NCI-H2227 (cell line): ENCODE measurements around the gene SRCAP.
A peak's percentile ranks its signal among the peaks of the same experiment; 100 is the strongest.

Source experiments
- DNase-seq: peaks from one replicate; lab custom pipeline; 2025; ENCODE audit not compliant: unreplicated experiment; lab: John Stamatoyannopoulos, UW

Gene SRCAP

DNA sequence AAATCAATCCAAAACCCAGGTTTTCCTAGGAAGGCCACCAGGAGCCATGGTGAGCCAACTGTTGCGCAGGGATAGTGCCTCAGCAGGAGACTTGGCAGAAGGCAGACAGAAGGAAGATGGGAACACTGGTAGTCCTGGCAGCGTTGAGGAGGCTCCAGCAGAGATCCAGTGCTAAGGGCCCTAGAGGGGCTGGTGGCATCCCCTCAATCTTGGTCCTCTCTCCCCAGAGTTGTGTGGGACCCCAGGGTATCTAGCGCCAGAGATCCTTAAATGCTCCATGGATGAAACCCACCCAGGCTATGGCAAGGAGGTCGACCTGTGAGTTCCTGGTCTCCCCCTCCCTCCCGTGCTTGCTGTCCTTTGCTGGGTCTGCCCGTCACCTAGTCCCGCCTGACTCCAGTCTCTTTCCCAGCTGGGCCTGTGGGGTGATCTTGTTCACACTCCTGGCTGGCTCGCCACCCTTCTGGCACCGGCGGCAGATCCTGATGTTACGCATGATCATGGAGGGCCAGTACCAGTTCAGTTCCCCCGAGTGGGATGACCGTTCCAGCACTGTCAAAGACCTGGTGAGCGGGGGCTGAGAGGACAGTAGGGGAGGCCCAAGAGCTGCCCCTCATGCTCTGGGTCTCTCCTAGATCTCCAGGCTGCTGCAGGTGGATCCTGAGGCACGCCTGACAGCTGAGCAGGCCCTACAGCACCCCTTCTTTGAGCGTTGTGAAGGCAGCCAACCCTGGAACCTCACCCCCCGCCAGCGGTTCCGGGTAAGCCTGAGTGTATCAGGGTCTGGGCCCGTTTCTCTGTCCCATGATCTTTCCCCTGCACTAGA, 57.2 kb downstream of the SRCAP start:
- no peak for DNase-seq

DNA sequence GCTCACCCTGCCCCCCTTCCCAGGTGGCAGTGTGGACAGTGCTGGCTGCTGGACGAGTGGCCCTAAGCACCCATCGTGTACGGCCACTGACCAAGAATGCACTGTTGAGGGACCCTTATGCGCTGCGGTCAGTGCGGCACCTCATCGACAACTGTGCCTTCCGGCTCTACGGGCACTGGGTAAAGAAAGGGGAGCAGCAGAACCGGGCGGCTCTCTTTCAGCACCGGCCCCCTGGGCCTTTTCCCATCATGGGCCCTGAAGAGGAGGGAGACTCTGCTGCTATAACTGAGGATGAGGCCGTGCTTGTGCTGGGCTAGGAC, 57.8 kb downstream of the SRCAP start:
- DNase-seq = no peak

GRCh38 chr16:30757316-30757715, 58.3 kb downstream of the SRCAP start:
- DNase-seq = no peak

- DNase-seq = no peak
Observed at GRCh38 chr16:30758988-30759491, 60.1 kb downstream of the SRCAP start.

GRCh38 chr16:30760001-30760559, 61.1 kb downstream of the SRCAP start:
- no peak for DNase-seq

GRCh38 chr16:30760577-30761426, 61.8 kb downstream of the SRCAP start:
- DNase-seq = no peak

GRCh38 chr16:30761427-30761927, 62.5 kb downstream of the SRCAP start:
- peak; percentile 69 for DNase-seq

DNA sequence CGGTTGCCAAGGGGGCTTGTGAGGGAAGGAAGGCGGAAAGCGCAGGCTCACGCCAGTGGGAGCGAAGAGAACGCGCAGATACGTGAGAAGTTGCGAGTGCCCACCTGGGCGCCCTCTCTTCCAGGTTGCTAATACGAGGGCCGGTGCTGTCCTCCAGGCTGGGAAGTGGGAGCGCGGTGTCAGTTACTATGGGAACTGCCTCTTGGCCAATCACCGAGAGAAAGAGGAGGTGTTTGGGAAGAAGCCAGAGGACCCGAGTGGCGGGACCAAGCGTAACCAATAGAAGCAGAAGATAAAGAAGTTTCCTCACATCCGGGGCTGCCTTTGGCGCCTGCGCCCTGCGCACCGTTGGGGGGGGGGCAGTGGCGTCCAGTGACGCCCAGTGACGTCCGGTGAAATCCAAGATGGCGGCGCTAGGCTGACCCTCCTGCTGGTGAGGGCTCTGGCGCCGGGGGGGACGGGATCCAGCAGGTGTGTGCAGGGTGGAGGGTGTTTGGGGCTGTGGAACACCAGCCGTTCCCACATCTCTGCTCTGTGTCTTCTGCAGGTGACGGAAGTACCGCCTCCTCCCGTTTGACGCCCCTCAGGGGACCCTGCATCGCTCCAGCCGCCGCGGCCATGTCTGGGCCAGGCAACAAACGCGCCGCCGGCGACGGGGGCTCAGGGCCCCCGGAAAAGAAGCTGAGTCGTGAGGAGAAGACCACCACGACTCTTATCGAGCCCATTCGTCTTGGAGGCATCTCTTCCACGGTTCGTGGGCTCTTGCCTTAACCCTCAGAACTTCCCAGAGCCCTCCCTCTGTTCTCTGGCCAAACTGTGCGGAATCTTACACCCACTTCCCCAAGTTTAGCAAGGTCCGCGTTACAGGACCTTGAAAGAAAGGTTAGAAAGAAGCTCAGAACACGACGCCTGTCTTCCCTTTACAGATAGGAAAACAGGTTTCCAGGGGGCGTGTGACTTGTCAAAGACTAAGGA, 63.2 kb downstream of the SRCAP start, which contains the start of the genes CFAP119 and RNF40:
Gene CFAP119, minus strand, starts transcription at position 135 of the 975 bp plus-strand sequence. CDS start 314 bp downstream, outside the sequence.
Gene RNF40, plus strand, starts transcription at position 395 of the 975 bp plus-strand sequence. Its CDS starts 224 bp downstream, at position 619.
- DNase-seq = peak; percentile 98

DNA sequence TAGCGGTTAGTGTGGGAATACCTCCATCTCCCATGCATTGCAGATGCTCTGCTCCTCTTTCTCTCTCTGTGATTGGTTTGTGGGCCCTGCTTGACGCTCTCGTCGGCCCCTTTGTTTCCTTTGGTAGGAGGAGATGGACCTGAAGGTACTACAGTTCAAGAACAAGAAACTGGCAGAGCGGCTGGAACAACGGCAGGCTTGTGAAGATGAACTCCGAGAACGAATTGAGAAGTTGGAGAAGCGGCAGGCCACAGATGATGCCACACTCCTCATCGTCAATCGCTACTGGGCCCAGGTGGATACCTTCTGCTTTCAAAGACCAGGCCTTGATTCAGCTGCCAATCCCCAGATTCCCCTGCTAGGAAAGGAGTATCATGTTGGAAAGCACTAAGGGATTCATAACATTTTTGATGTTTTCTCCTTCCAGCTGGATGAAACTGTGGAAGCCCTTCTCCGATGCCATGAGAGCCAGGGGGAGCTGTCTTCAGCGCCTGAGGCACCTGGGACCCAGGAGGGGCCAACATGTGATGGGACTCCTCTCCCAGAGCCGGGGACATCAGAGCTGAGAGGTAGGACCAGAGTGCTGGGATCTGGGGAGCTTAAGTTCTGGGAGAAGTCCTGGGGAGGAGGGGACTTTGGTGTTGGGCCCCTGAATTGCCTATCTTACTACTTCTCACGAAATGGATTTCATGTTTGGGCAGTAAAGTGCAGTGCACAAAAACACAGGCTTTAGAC, 64.2 kb downstream of the SRCAP start:
- no peak for DNase-seq

DNA sequence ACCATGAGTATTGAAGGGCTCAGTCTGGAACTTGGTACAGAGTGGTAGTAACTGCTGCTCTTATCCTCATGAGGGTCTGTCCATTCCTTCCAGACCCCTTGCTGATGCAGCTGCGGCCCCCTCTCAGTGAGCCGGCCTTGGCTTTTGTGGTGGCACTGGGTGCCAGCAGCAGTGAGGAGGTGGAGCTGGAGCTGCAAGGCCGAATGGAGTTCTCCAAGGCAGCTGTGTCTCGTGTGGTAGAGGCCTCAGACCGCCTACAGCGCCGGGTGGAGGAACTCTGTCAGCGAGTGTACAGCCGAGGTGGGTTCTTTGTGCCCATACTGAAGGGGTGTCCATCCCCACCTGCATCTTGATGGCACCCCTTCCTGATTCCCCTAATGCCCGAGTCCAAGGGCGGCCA, 65.1 kb downstream of the SRCAP start:
- DNase-seq = no peak

DNA sequence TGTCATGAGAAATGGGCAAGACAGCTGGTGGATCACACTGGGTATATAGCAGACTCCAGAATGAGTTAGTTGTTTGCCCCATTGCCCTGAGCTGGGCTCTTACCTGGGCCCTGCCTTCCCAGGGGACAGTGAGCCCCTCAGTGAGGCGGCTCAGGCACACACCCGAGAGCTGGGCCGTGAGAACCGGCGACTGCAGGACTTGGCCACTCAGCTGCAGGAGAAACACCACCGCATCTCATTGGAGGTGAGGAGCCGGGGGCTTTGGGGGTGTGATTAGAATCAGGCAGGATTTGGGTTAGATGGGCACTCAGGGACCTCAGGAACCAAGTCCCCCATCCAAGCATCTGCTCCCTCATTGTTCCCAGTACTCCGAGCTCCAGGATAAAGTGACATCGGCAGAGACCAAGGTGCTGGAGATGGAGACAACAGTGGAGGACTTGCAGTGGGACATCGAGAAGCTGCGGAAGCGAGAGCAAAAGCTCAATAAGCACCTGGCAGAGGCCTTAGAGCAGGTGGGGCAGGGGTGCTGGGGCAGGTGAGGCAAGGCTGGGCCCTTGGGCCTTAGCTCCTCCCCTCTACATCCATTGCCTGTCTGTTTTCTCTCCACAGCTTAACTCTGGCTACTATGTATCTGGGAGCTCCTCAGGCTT, 66.0 kb downstream of the SRCAP start:
- no peak for DNase-seq

- DNase-seq = no peak
Observed at GRCh38 chr16:30766206-30766932, 67.4 kb downstream of the SRCAP start.

DNA sequence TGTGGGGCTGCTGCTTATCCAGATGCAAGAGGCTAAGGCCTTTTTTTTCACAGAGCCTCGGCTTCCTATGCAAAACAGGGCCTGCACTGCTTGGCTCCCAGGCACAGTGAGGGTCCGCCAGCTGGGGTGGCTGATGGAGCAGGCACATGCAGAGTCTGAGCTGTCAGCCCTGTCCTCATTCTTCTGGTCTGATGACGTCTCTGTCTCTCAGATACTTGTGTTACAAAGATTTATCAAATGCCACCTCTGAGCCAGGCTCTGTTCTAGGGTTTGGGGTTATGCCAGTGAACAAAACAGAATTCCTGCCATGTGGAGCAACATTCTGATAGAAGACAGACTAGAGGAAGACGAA, 67.9 kb downstream of the SRCAP start:
- DNase-seq = no peak

DNA sequence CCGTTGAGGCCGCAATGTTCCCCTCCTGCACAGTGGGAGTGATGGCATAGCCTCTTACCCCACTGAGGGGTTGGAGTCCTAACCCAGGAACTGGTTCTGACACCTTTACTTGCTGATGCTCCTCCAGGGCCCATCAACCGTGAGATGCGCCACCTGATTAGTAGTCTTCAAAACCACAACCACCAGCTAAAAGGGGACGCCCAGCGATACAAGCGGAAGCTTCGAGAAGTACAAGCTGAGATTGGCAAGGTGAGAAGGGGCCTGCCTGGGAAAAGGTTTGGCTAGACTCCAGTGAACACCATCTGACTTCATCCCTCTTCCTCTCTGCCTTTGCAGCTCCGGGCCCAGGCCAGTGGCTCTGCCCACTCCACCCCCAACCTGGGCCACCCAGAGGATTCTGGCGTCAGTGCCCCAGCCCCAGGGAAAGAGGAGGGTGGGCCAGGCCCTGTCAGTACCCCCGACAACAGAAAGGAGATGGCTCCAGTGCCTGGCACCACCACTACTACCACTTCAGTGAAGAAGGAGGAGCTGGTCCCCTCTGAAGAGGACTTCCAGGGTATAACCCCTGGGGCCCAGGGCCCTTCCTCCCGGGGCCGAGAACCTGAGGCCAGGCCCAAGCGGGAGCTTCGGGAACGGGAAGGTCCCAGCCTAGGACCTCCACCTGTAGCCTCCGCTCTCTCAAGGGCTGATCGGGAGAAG, 68.9 kb downstream of the SRCAP start:
- no peak for DNase-seq

DNA sequence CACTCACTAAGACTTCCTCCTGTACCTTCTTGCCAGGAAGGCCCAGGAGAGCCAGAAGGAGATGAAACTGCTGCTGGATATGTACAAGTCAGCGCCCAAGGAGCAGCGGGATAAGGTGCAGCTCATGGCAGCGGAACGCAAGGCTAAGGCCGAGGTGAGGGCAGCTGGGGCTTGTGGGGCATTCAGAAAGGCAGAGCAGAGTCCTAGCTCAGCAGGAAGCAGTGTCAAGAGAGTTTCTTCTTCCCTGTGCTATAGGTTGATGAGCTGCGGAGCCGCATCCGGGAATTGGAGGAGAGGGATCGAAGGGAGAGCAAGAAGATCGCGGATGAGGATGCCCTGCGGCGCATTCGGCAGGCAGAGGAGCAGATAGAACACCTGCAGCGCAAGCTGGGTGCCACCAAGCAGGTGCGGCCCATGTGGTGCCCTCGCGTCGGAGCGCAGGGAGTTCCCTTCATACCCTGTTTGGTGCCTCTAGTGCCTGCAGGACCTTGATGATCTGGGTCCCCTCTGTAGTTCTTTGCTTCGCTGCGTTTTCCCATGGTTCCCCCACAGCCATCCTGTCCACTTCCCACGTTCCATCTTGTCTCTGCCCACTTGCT, 69.7 kb downstream of the SRCAP start:
- DNase-seq = no peak

GRCh38 chr16:30769379-30770089, 70.6 kb downstream of the SRCAP start:
- DNase-seq = no peak

- DNase-seq = no peak
Observed at GRCh38 chr16:30771726-30772125, 72.8 kb downstream of the SRCAP start.
